PC-9 (cell line): Measurements from ENCODE around the gene ZC3H15. TPM values are rescaled to one million over a fixed set of nuclear protein-coding genes. Genes with fewer than 3 reads are reported as not detected.

Experiments used
- BruUV-seq: library from RNA; stranded (reverse); fragments of 400-500 nt; replicated peaks from 2 replicates; lab custom pipeline; 2021; lab: Mats Ljungman, UMichigan
- CTCF ChIA-PET: fragments of 300-600 bp; sonication (Branson Sonifier 250); formaldehyde crosslinking; loops from one replicate; lab custom pipeline; 2022; ENCODE audit warnings: antibody characterized with exemption; lab: Charles Lee
- POLR2A ChIA-PET: fragments of 300-600 bp; sonication (Branson Sonifier 250); formaldehyde crosslinking; loops from one replicate; lab custom pipeline; 2022; ENCODE audit warnings: antibody characterized with exemption; ENCODE audit not compliant: unreplicated experiment; lab: Charles Lee
- DNase-seq, 2 experiments: peaks; one replicate each; pipeline versions ENCODE4 v3.0.0 to v3.0.0-alpha.2; 2015 to 2022; ENCODE audit warnings: mixed read lengths in 1 of 2
- H2AFZ ChIP-seq: fragments of 200-600 bp; sonication (generic); 2 replicates; pipeline ENCODE4 v1.8.1; 2017; ENCODE audit warnings: antibody characterized with exemption
- H3F3A ChIP-seq: fragments of 200-600 bp; sonication (generic); 2 replicates; pipeline ENCODE4 v1.8.1; 2017; ENCODE audit warnings: antibody characterized with exemption, mild to moderate bottlenecking, low read depth; ENCODE audit not compliant: insufficient read depth
- H3K27ac ChIP-seq: fragments of 200-600 bp; sonication (generic); 2 replicates; pipeline ENCODE4 v1.6.1; 2016; ENCODE audit warnings: mixed run types
- H3K27me3 ChIP-seq: fragments of 200-600 bp; sonication (generic); 2 replicates; pipeline ENCODE4 v1.6.1; 2016; ENCODE audit warnings: low read depth, mixed run types; ENCODE audit not compliant: insufficient read depth
- H3K36me3 ChIP-seq: fragments of 200-600 bp; sonication (generic); 2 replicates; pipeline ENCODE4 v1.6.1; 2016; ENCODE audit warnings: low read depth, mixed run types
- H3K4me1 ChIP-seq: fragments of 200-600 bp; sonication (generic); replicated peaks from 2 replicates; pipeline ENCODE4 v1.6.1; 2016; ENCODE audit warnings: mixed run types; ENCODE audit not compliant: insufficient read depth
- H3K4me2 ChIP-seq: fragments of 200-600 bp; sonication (generic); 2 replicates; pipeline ENCODE4 v1.6.1; 2017; ENCODE audit warnings: mixed run types
- H3K4me3 ChIP-seq: fragments of 200-600 bp; sonication (generic); 2 replicates; pipeline ENCODE4 v1.6.1; 2016; ENCODE audit warnings: mixed run types
- H3K79me2 ChIP-seq: fragments of 200-600 bp; sonication (generic); 2 replicates; pipeline ENCODE4 v1.6.1; 2017; ENCODE audit warnings: low read depth, mixed run types
- H3K9me2 ChIP-seq: fragments of 200-600 bp; sonication (generic); 2 replicates; pipeline ENCODE4 v1.8.1; 2017; ENCODE audit warnings: mild to moderate bottlenecking; ENCODE audit not compliant: insufficient read depth
- H3K9me3 ChIP-seq: fragments of 200-600 bp; sonication (generic); 2 replicates; pipeline ENCODE4 v1.8.1; 2016; ENCODE audit warnings: low read depth; ENCODE audit not compliant: insufficient read depth
- H4K20me1 ChIP-seq: fragments of 200-600 bp; sonication (generic); 2 replicates; pipeline ENCODE4 v1.8.1; 2017; ENCODE audit not compliant: insufficient read depth
- CTCF ChIP-seq: fragments of 200-600 bp; sonication (generic); conservative IDR thresholded peaks from 2 replicates; pipeline ENCODE4 v1.6.1; 2017; ENCODE audit warnings: mixed run types, antibody characterized with exemption, mild to moderate bottlenecking, moderate library complexity
- EZH2 ChIP-seq: fragments of 200-600 bp; sonication (generic); IDR thresholded peaks from 2 replicates; pipeline ENCODE4 v1.8.0; 2017; ENCODE audit warnings: antibody characterized with exemption, low read depth
- intact Hi-C: fragments of 100-400 bp; cut with micrococcal nuclease; formaldehyde crosslinking; loops from one replicate; pipeline ENCODE4 v1.10.0; 2022; ENCODE audit not compliant: unreplicated experiment
- total RNA-seq: library from RNA; stranded (reverse); gene quantifications from 2 replicates; pipeline ENCODE4 v1.2.3, GENCODE V29; 2021

Gene ZC3H15
- total RNA-seq, 1 experiment from 2014 or later, result 42.5 TPM

- no peaks in the 10 kb centered on the region for H3F3A ChIP-seq
- CTCF ChIA-PET, result no interaction called here
These were observed 47.7 kb downstream of the ZC3H15 start for GRCh38 chr2:186533717-186534116.

GRCh38 chr2:186534406-186534805 lies 48.3 kb downstream of the ZC3H15 start:
- no peaks in the 10 kb centered on the region for H3K27me3 ChIP-seq
- intact Hi-C loops, result no loop called here
- no peak overlapping the region for H3K27ac ChIP-seq
- H3K9me2 ChIP-seq, result no peaks in the 10 kb centered on the region
- TF ChIP-seq CTCF (no peak), EZH2 (no peak)
- no peak overlapping the region for H2AFZ ChIP-seq
- H3F3A ChIP-seq, result no peaks in the 10 kb centered on the region
- POLR2A ChIA-PET, result no interaction called here
- BruUV-seq, result no TSS peak
- H3K4me2 ChIP-seq, result no peak overlapping the region
- CTCF ChIA-PET, result no interaction called here
- no peaks in the 10 kb centered on the region for H4K20me1 ChIP-seq
- no peaks in the 10 kb centered on the region for H3K4me1 ChIP-seq
- no peak overlapping the region for H3K4me3 ChIP-seq
- DNase-seq, result no peak
- no peaks in the 10 kb centered on the region for H3K36me3 ChIP-seq
- H3K9me3 ChIP-seq, result no peaks in the 10 kb centered on the region; the same call in 1 of the 2 replicates
- H3K79me2 ChIP-seq, result no peaks in the 10 kb centered on the region

More at GRCh38 chr2:186533717-186534116, 47.7 kb downstream of the ZC3H15 start:
- no peak overlapping the region for H3K4me3 ChIP-seq
- DNase-seq, result no peak
- H3K27ac ChIP-seq, result no peak overlapping the region
- BruUV-seq, result no TSS peak
- no peaks in the 10 kb centered on the region; the same call in 1 of the 2 replicates for H3K9me3 ChIP-seq
- TF ChIP-seq CTCF (no peak), EZH2 (no peak)
- no peak overlapping the region for H3K4me2 ChIP-seq
- intact Hi-C loops, result no loop called here
- H3K4me1 ChIP-seq, result no peaks in the 10 kb centered on the region
- no peaks in the 10 kb centered on the region for H3K79me2 ChIP-seq
- no peaks in the 10 kb centered on the region for H3K9me2 ChIP-seq
- H3K27me3 ChIP-seq, result no peaks in the 10 kb centered on the region
- H4K20me1 ChIP-seq, result no peaks in the 10 kb centered on the region
- no peak overlapping the region for H2AFZ ChIP-seq
- POLR2A ChIA-PET, result no interaction called here
- H3K36me3 ChIP-seq, result no peaks in the 10 kb centered on the region

GRCh38 chr2:186535861-186536260 lies 49.8 kb downstream of the ZC3H15 start:
- no peaks in the 10 kb centered on the region for H3K27me3 ChIP-seq
- no peaks in the 10 kb centered on the region for H4K20me1 ChIP-seq
- H3K4me3 ChIP-seq, result no peak overlapping the region
- BruUV-seq, result no TSS peak
- no peaks in the 10 kb centered on the region for H3F3A ChIP-seq
- H2AFZ ChIP-seq, result no peak overlapping the region
- ChIA-PET POLR2A (no interaction called here), CTCF (no interaction called here)
- TF ChIP-seq EZH2, result no peak
- no peak for TF ChIP-seq CTCF
- H3K4me2 ChIP-seq, result no peak overlapping the region
- no peaks in the 10 kb centered on the region for H3K79me2 ChIP-seq
- H3K9me2 ChIP-seq, result no peaks in the 10 kb centered on the region
- no peaks in the 10 kb centered on the region; the same call in 1 of the 2 replicates for H3K9me3 ChIP-seq
- H3K27ac ChIP-seq, result no peak overlapping the region
- DNase-seq, result no peak
- intact Hi-C loops, result no loop called here
- H3K4me1 ChIP-seq, result no peaks in the 10 kb centered on the region
- H3K36me3 ChIP-seq, result no peaks in the 10 kb centered on the region
